DMS 273 (cell line): ENCODE data around the gene MYRIP.
"Not testable (repeated sequence)": the region's sequence is repeated elsewhere in the genome, so short reads cannot be mapped to it uniquely, and the experiment has no call there.

Experiments used
- DNase-seq: peaks from one replicate; lab custom pipeline; 2025; ENCODE audit not compliant: unreplicated experiment; lab: John Stamatoyannopoulos, UW

The MYRIP gene

GRCh38 chr3:40022297-40022827 is 213.0 kb downstream of the MYRIP start:
- no peak for DNase-seq

- no peak for DNase-seq
Observed at GRCh38 chr3:40024526-40024925, 215.1 kb downstream of the MYRIP start.

- not testable (repeated sequence) for DNase-seq
Observed at GRCh38 chr3:40025892-40026291, 216.5 kb downstream of the MYRIP start.

GRCh38 chr3:40035177-40035576 is 225.8 kb downstream of the MYRIP start:
- no peak for DNase-seq

- DNase-seq: no peak
Observed at GRCh38 chr3:40037582-40037981, 228.2 kb downstream of the MYRIP start.

GRCh38 chr3:40042752-40043443 is 233.5 kb downstream of the MYRIP start:
- no peak for DNase-seq

- no peak for DNase-seq
Observed at GRCh38 chr3:40043444-40043755, 234.0 kb downstream of the MYRIP start.

- DNase-seq: no peak
Observed at GRCh38 chr3:40044487-40044886, 235.1 kb downstream of the MYRIP start.

GRCh38 chr3:40045051-40045450 is 235.6 kb downstream of the MYRIP start:
- no peak for DNase-seq

GRCh38 chr3:40046149-40046548 is 236.7 kb downstream of the MYRIP start:
- DNase-seq: no peak

- no peak for DNase-seq
Observed at GRCh38 chr3:40047406-40047805, 238.0 kb downstream of the MYRIP start.

GRCh38 chr3:40053663-40054062 is 244.3 kb downstream of the MYRIP start:
- DNase-seq: no peak

GRCh38 chr3:40054568-40055222 is 245.3 kb downstream of the MYRIP start:
- no peak for DNase-seq

- DNase-seq: no peak
Observed at GRCh38 chr3:40055361-40055760, 246.0 kb downstream of the MYRIP start.

GRCh38 chr3:40055956-40056355 is 246.5 kb downstream of the MYRIP start:
- no peak for DNase-seq

- DNase-seq: no peak
Observed at GRCh38 chr3:40057077-40057476, 247.7 kb downstream of the MYRIP start.

GRCh38 chr3:40057786-40058185 is 248.4 kb downstream of the MYRIP start:
- DNase-seq: no peak

- no peak for DNase-seq
Observed at GRCh38 chr3:40068636-40069035, 259.2 kb downstream of the MYRIP start.

- DNase-seq: no peak
Observed at GRCh38 chr3:40070816-40071215, 261.4 kb downstream of the MYRIP start.

- no peak for DNase-seq
Observed at GRCh38 chr3:40071683-40072238, 262.4 kb downstream of the MYRIP start.

GRCh38 chr3:40073310-40074007 is 264.1 kb downstream of the MYRIP start:
- DNase-seq: no peak

GRCh38 chr3:40077139-40077538 is 267.7 kb downstream of the MYRIP start:
- not testable (repeated sequence) for DNase-seq
